Endothelial cell of umbilical vein (primary cell): ENCODE measurements around the gene GYPA. TPM values are rescaled to one million over a fixed set of nuclear protein-coding genes. Genes with fewer than 3 reads are reported as not detected.
"Not testable (repeated sequence)": the region's sequence is repeated elsewhere in the genome, so short reads cannot be mapped to it uniquely, and the experiment has no call there.

ENCODE experiments used
- BruUV-seq: library from RNA; stranded (reverse); fragments of 400-500 nt; replicated peaks from 2 replicates; lab custom pipeline; 2021; lab: Mats Ljungman, UMichigan
- CTCF ChIA-PET: fragments of 300-600, 350-600 bp; sonication (Branson Sonifier 250); formaldehyde crosslinking; loops from one replicate; lab custom pipeline; 2021; ENCODE audit warnings: antibody characterized with exemption, inconsistent platforms; lab: Charles Lee
- POLR2A ChIA-PET: fragments of 300-600, 350-600 bp; sonication (Branson Sonifier 250); formaldehyde crosslinking; loops from one replicate; lab custom pipeline; 2021; ENCODE audit warnings: antibody characterized with exemption, inconsistent platforms; lab: Charles Lee
- DNase-seq: peaks from one replicate; pipeline ENCODE4 v3.0.0-alpha.2; 2011; ENCODE audit warnings: low read depth, low spot score
- FAIRE-seq: peaks from 2 replicates; lab custom pipeline; 2011; peaks lifted over from hg19 to GRCh38; lab: Jason Lieb, UNC
- H2AFZ ChIP-seq: 2 replicates; pipeline ENCODE4 v1.6.0; 2012; ENCODE audit warnings: low read depth, low read length, control low read depth, inconsistent platforms
- H3K27ac ChIP-seq: 2 replicates; pipeline ENCODE4 v1.5.1; 2011; ENCODE audit warnings: low read depth, mild to moderate bottlenecking, control low read depth, low read length, moderate library complexity; ENCODE audit not compliant: insufficient read depth
- H3K27me3 ChIP-seq, 2 experiments: 2 replicates each; pipeline versions ENCODE4 v1.6.0 to v1.6.1; 2011; ENCODE audit warnings: low read length in 2 of 2, mixed read lengths in 1 of 2; ENCODE audit not compliant: control insufficient read depth in 2 of 2, insufficient read depth in 2 of 2
- H3K36me3 ChIP-seq, 2 experiments: 2 replicates in 1 of 2; 3 replicates in 1 of 2; pipeline ENCODE4 v1.5.1; 2011; ENCODE audit warnings: low read length in 2 of 2, mild to moderate bottlenecking in 1 of 2, moderate library complexity in 1 of 2; ENCODE audit not compliant: control insufficient read depth in 2 of 2, insufficient read depth in 2 of 2; ENCODE audit errors: extremely low read depth in 1 of 2
- H3K4me1 ChIP-seq: 3 replicates; pipeline ENCODE4 v1.5.1; 2011; ENCODE audit warnings: mild to moderate bottlenecking, low read length; ENCODE audit not compliant: control insufficient read depth, insufficient read depth; ENCODE audit errors: extremely low read depth
- H3K4me2 ChIP-seq: 2 replicates; pipeline ENCODE4 v1.6.1; 2011; ENCODE audit warnings: low read length, control low read depth, mixed read lengths; ENCODE audit not compliant: insufficient read depth
- H3K4me3 ChIP-seq, 3 experiments: fragments of 200-600 bp in 1 of 3; sonication (generic), shearing (Covaris generic) in 1 of 3; replicated peaks in 1 of 3; 2 replicates each; pipeline ENCODE4 v1.5.1; 2011 to 2016; ENCODE audit warnings: control low read depth in 3 of 3, low read length in 3 of 3, mild to moderate bottlenecking in 2 of 3, inconsistent platforms in 1 of 3, low read depth in 1 of 3, moderate library complexity in 1 of 3; ENCODE audit not compliant: insufficient read depth in 1 of 3
- H3K79me2 ChIP-seq: 2 replicates; pipeline ENCODE4 v1.6.0; 2012; ENCODE audit warnings: low read length, inconsistent platforms; ENCODE audit not compliant: control insufficient read depth, insufficient read depth
- H3K9ac ChIP-seq: replicated peaks from 2 replicates; pipeline ENCODE3; 2011; ENCODE audit warnings: low read length, control low read depth; ENCODE audit not compliant: insufficient read depth; ENCODE audit errors: extremely low read depth
- H3K9me1 ChIP-seq: replicated peaks from 3 replicates; pipeline ENCODE4 v1.6.0; 2011; ENCODE audit warnings: mild to moderate bottlenecking, low read length; ENCODE audit not compliant: control insufficient read depth, insufficient read depth; ENCODE audit errors: extremely low read depth
- H3K9me3 ChIP-seq: replicated peaks from 2 replicates; pipeline ENCODE4 v1.5.1; 2012; ENCODE audit warnings: low read length, inconsistent platforms; ENCODE audit not compliant: control insufficient read depth, insufficient read depth
- H4K20me1 ChIP-seq: replicated peaks from 2 replicates; pipeline ENCODE3; 2011; ENCODE audit warnings: mild to moderate bottlenecking, low read length; ENCODE audit not compliant: control insufficient read depth, insufficient read depth; ENCODE audit errors: extremely low read depth
- EZH2 ChIP-seq: IDR thresholded peaks from 2 replicates; pipeline ENCODE4 v1.6.1; 2012; ENCODE audit warnings: borderline replicate concordance, low read depth, mild to moderate bottlenecking, moderate library complexity, low read length, inconsistent platforms; ENCODE audit not compliant: severe bottlenecking
- FOS ChIP-seq: IDR thresholded peaks from 2 replicates; pipeline ENCODE4 v1.6.1; 2011; ENCODE audit warnings: mild to moderate bottlenecking, low read length, moderate library complexity, borderline replicate concordance; ENCODE audit not compliant: insufficient read depth
- GATA2 ChIP-seq: IDR thresholded peaks from 2 replicates; pipeline ENCODE4 v1.7.0; 2011; ENCODE audit warnings: low read depth, mild to moderate bottlenecking, moderate library complexity, mixed read lengths, low read length; ENCODE audit not compliant: insufficient read length, insufficient read depth
- JUN ChIP-seq: IDR thresholded peaks from 2 replicates; pipeline ENCODE4 v1.6.1; 2011; ENCODE audit warnings: borderline replicate concordance, low read depth; ENCODE audit not compliant: insufficient read length, insufficient read depth
- MYC ChIP-seq: IDR thresholded peaks from one replicate; pipeline ENCODE4 v1.6.1; 2011; ENCODE audit warnings: mild to moderate bottlenecking, low read depth, low read length
- POLR2A ChIP-seq: IDR thresholded peaks from 2 replicates; pipeline ENCODE4 v1.6.1; 2012; ENCODE audit warnings: low read depth, mild to moderate bottlenecking, control low read depth, low read length
- POLR2AphosphoS5 ChIP-seq: IDR thresholded peaks from 2 replicates; pipeline ENCODE4 v1.6.1; 2012; ENCODE audit warnings: low read depth, mild to moderate bottlenecking, control low read depth, low read length, moderate library complexity; ENCODE audit not compliant: insufficient read depth
- dilution Hi-C: fragments of 300-500 bp; cut with MboI; formaldehyde crosslinking; loops from one replicate; pipeline ENCODE4 v1.15.0; 2019; ENCODE audit warnings: low sequenced_read_pairs; ENCODE audit not compliant: extremely low pct_ligation_motif_present
- intact Hi-C: fragments of 100-400 bp; cut with micrococcal nuclease; formaldehyde crosslinking; loops from one replicate; pipeline ENCODE4 v1.10.0; 2022
- polyA plus RNA-seq, 4 experiments: library from polyadenylated mRNA; depleted of rRNA in 3 of 4; stranded (reverse) in 3 of 4; unstranded in 1 of 4; fragments of >200 nt; gene quantifications; 2 replicates each; pipeline versions ENCODE4 v1.2.1 to v1.2.3, GENCODE V29; 2011 to 2012; ENCODE audit warnings: missing spikeins in 1 of 4
- total RNA-seq: library from RNA; stranded (reverse); gene quantifications from 2 replicates; pipeline ENCODE4 v1.2.3, GENCODE V29; 2021
- TF ChIP-seq, protein P1 (sequence below): IDR thresholded peaks from 2 replicates; pipeline ENCODE4 v1.6.1; 2011; ENCODE audit not compliant: insufficient read depth, insufficient read length
- TF ChIP-seq, protein P2 (sequence below), 2 donors: IDR thresholded peaks; 1 replicate in 1 of 2; 2 replicates in 1 of 2; pipeline ENCODE4 v1.5.1; 2011; ENCODE audit warnings: low read length in 2 of 2, mild to moderate bottlenecking in 2 of 2, moderate library complexity in 2 of 2, control low read depth in 1 of 2, inconsistent platforms in 1 of 2, low read depth in 1 of 2; ENCODE audit not compliant: insufficient read depth in 1 of 2; ENCODE audit errors: extremely low read depth in 1 of 2

Gene GYPA
- total and polyA plus RNA-seq, 2 donors (not counting 3 experiments of a cell fraction or from before 2014, with no cell fraction given): not detected

DNA sequence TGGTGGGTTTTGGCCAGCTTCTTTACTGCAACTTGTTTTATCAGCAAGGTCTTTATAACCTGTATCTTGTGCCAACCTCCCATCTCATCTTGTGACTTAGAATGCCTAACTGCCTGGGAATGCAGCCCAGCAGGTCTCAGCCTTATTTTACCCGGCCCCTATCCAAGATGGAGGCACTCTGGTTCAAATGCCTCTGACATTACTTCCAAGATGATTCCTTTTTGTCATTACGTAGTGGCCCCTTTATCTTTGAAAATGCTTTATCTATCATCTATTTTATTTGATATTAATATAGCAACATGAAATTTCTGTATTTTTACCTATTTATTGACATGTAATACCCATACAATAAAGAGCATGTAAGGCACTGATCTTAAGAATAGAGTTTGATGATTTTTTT is 49.3 kb downstream of the GYPA start:
- POLR2A ChIA-PET, FAIRE-seq, DNase-seq, CTCF ChIA-PET, H3K4me3 ChIP-seq, H3K36me3 ChIP-seq, H3K9me3 ChIP-seq, H3K4me2 ChIP-seq, H3K27ac ChIP-seq, H3K4me1 ChIP-seq, H3K9ac ChIP-seq, H3K9me1 ChIP-seq, H2AFZ ChIP-seq, H4K20me1 ChIP-seq, BruUV-seq, dilution Hi-C loops, H3K79me2 ChIP-seq, H3K27me3 ChIP-seq, intact Hi-C loops: not testable (repeated sequence)

DNA sequence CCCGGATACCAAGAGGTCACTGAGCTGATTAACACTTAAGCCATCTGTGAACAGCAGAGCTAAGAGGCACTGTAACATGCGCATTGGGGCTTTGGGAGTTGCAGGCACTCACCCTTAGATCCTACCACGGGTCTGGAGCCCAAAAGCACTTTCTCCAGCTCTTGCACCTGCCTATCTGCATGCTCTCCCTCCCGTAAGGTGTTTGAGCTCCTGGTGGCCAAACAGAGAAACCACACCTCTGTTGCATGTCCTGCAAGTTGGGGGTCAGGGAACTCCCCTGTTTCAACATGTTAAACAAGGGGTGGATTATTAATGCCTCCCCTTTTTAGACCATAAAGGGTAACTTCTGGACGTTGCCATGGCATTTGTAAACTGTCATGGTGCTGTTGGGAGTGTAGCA is 49.8 kb downstream of the GYPA start:
- H4K20me1 ChIP-seq: no peaks in the 10 kb centered on the region
- dilution Hi-C loops (no loop called here), intact Hi-C loops (no loop called here)
- no peaks in the 10 kb centered on the region for H3K4me1 ChIP-seq
- DNase-seq (no peak), FAIRE-seq (no peak)
- no peak overlapping the region for H3K4me3 ChIP-seq
- no TSS peak for BruUV-seq
- H3K27ac ChIP-seq: no peak overlapping the region
- no peaks in the 10 kb centered on the region for H3K79me2 ChIP-seq
- H3K9me3 ChIP-seq: no peaks in the 10 kb centered on the region
- no peak for TF ChIP-seq POLR2AphosphoS5
- no peak for TF ChIP-seq JUN
- no peak for TF ChIP-seq MYC
- no peak for TF ChIP-seq FOS
- TF ChIP-seq, protein P1, sequence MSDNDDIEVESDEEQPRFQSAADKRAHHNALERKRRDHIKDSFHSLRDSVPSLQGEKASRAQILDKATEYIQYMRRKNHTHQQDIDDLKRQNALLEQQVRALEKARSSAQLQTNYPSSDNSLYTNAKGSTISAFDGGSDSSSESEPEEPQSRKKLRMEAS: no peak
- TF ChIP-seq EZH2: no peak
- TF ChIP-seq GATA2: no peak
- TF ChIP-seq, protein P2, sequence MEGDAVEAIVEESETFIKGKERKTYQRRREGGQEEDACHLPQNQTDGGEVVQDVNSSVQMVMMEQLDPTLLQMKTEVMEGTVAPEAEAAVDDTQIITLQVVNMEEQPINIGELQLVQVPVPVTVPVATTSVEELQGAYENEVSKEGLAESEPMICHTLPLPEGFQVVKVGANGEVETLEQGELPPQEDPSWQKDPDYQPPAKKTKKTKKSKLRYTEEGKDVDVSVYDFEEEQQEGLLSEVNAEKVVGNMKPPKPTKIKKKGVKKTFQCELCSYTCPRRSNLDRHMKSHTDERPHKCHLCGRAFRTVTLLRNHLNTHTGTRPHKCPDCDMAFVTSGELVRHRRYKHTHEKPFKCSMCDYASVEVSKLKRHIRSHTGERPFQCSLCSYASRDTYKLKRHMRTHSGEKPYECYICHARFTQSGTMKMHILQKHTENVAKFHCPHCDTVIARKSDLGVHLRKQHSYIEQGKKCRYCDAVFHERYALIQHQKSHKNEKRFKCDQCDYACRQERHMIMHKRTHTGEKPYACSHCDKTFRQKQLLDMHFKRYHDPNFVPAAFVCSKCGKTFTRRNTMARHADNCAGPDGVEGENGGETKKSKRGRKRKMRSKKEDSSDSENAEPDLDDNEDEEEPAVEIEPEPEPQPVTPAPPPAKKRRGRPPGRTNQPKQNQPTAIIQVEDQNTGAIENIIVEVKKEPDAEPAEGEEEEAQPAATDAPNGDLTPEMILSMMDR (IDR thresholded peaks at IDR 0.05; ENCODE audit: extremely low read depth in 1 of 2, insufficient read depth in 1 of 2, low read depth in 1 of 2, low read length in 2 of 2): no peak
- TF ChIP-seq POLR2A: no peak
- no peaks in the 10 kb centered on the region for H3K9me1 ChIP-seq
- no peak overlapping the region for H3K4me2 ChIP-seq
- no peak overlapping the region for H3K9ac ChIP-seq
- H3K36me3 ChIP-seq: no peaks in the 10 kb centered on the region
- no peak overlapping the region for H2AFZ ChIP-seq
- no peaks in the 10 kb centered on the region for H3K27me3 ChIP-seq
- ChIA-PET CTCF (no interaction called here), POLR2A (no interaction called here)

DNA sequence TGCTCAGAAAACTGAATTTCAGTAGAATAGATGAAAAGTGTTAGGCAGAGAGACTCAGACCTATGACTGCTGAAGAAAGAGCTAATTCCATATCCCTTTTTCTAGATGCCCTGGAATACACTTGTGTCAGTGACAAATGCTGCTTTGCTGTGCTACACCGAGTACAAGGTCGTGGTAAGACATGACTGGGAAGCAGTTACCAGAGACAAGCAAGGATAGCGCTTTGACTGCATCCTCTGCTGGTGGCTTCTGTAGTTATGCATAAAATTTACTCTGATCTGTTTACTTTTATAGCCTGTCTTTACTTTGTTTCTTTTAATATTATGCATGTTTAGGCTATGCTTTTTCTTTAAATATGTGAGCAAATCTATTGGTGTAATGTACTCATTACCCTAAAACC is 58.5 kb downstream of the GYPA start:
- CTCF ChIA-PET, H4K20me1 ChIP-seq, H3K4me2 ChIP-seq, H3K36me3 ChIP-seq, POLR2A ChIA-PET, H3K4me3 ChIP-seq, H2AFZ ChIP-seq, H3K9ac ChIP-seq, BruUV-seq, H3K79me2 ChIP-seq, FAIRE-seq, H3K27me3 ChIP-seq, dilution Hi-C loops, H3K4me1 ChIP-seq, DNase-seq, H3K9me3 ChIP-seq, intact Hi-C loops, H3K9me1 ChIP-seq, H3K27ac ChIP-seq: not testable (repeated sequence)
